GM12875 (cell line): ENCODE data around the gene CIAO3.

Source experiments
- H3K4me3 ChIP-seq: one replicate; pipeline ENCODE4 v1.5.1; 2011; ENCODE audit warnings: low read depth, low read length, control low read depth
- CTCF ChIP-seq: IDR thresholded peaks from 2 replicates; pipeline ENCODE4 v1.5.1; 2011; ENCODE audit warnings: low read depth, mild to moderate bottlenecking, control low read depth, inconsistent platforms, low read length, moderate library complexity, borderline replicate concordance; ENCODE audit not compliant: insufficient read depth

Gene CIAO3

GRCh38 chr16:774086-775001, 33.5 kb upstream of the CIAO3 start:
- no peak for TF ChIP-seq CTCF
- H3K4me3 ChIP-seq = no peak overlapping the region

GRCh38 chr16:772959-773358, 32.2 kb upstream of the CIAO3 start:
- TF ChIP-seq CTCF = no peak
- no peak overlapping the region for H3K4me3 ChIP-seq

GRCh38 chr16:770411-770810, 29.6 kb upstream of the CIAO3 start:
- no peak overlapping the region for H3K4me3 ChIP-seq
- TF ChIP-seq CTCF = no peak

- no peak for TF ChIP-seq CTCF
- H3K4me3 ChIP-seq = no peak overlapping the region
These were observed 29.1 kb upstream of the CIAO3 start for GRCh38 chr16:769934-770333.

GRCh38 chr16:769184-769784, 28.5 kb upstream of the CIAO3 start:
- no peak overlapping the region for H3K4me3 ChIP-seq
- no peak for TF ChIP-seq CTCF

- no peak overlapping the region for H3K4me3 ChIP-seq
- no peak for TF ChIP-seq CTCF
These were observed 27.6 kb upstream of the CIAO3 start for GRCh38 chr16:768428-768827.

GRCh38 chr16:767743-768235, 27.0 kb upstream of the CIAO3 start:
- no peak overlapping the region for H3K4me3 ChIP-seq
- no peak for TF ChIP-seq CTCF
